HG02840 (cell line): ENCODE results near the gene ST6GALNAC1.
"Not testable (repeated sequence)": the region's sequence is repeated elsewhere in the genome, so short reads cannot be mapped to it uniquely, and the experiment has no call there.

Source experiments
- ATAC-seq: cut with Tn5 transposase; IDR thresholded peaks from one replicate; pipeline ENCODE4 v1.9.1; 2021; ENCODE audit warnings: mild to moderate bottlenecking, moderate library complexity, moderate number of reproducible peaks; ENCODE audit not compliant: unreplicated experiment, low FRiP score

The ST6GALNAC1 gene

DNA sequence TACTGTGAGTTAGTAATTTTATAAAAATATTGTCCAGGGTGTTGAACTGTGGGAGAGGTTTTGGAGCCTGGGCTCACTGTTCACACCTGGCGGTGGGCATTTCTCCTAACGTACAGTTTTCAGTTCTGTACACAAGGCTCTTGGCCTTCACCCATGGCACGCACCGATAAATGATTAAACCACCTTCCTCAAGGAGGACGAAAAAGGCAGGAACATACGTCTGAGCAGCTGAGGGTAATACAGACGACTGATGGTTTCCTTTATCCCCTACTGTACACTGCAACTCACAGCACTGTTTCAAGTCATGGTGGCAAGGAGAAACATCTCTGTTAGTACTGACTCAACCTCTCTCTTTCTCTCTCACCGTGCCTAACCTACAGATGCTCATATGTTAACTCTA lies 1.4 kb upstream of the ST6GALNAC1 start:
- ATAC-seq: no peak

GRCh38 chr17:76642994-76643393 lies 563 bp downstream of the ST6GALNAC1 start:
- no peak for ATAC-seq

DNA sequence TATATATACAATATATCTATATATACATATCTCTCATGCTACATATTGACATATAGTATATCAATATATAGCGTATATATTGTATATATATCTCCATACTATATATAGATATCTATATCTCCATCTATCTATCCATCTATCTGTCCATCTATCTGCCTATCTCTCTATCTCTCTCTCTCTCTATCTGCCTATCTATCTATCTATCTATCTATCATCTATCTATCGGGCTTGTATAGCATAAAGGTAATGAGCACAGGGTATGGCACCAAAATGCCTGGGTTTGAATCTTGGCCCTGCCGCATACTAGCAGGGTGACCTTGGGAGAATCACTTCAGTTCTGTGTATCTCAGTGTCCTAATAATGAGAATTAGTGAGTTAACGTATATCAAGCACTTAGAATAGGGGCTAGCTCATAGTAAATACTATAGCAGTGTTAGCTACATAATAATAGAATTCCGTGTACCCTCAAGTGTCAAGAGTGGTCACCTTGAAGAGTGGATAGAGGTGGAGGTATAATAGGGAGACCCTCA lies 1.5 kb downstream of the ST6GALNAC1 start:
- no peak for ATAC-seq

- no peak for ATAC-seq
Observed at GRCh38 chr17:76641501-76641900, 2.1 kb downstream of the ST6GALNAC1 start.

- ATAC-seq: no peak
Observed at GRCh38 chr17:76640550-76641380, 2.8 kb downstream of the ST6GALNAC1 start.

GRCh38 chr17:76638263-76638662 lies 5.3 kb downstream of the ST6GALNAC1 start:
- ATAC-seq: no peak

GRCh38 chr17:76636486-76637206 lies 6.9 kb downstream of the ST6GALNAC1 start:
- ATAC-seq: not testable (repeated sequence)

DNA sequence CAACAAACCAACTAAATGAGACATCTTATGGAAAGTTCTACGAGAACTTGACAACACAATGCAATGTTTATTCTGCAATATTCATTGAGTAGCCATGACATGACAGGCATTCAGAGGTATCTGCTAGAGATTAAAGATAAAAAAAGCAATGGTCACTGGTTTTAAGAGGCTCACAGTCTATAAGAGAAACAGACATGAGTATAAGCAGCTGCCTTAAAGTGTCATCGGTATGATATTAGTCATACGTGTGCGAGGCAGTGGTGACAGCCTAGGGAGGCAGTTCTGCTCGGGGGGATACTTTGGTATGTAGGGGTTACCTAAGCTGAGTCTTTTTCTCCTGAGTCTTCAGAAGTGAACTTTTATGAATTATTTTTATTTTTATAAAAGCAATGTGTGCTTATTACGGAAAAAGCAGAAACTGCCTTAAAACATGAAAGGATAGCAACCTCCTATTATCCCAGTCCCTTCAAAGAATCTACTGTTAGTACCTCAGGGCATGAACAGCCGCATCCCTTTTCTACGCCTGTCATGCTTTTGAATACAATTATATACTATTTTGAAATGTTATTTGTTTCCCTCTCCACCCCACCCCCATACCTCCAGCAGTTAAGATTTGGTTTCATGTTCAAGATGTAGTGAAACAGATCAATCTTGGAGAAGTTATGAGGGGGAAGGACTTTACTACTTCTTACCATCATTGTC lies 7.7 kb downstream of the ST6GALNAC1 start:
- ATAC-seq: no peak

GRCh38 chr17:76635039-76635438 lies 8.5 kb downstream of the ST6GALNAC1 start:
- no peak for ATAC-seq

GRCh38 chr17:76633628-76634328 lies 9.8 kb downstream of the ST6GALNAC1 start:
- ATAC-seq: no peak

DNA sequence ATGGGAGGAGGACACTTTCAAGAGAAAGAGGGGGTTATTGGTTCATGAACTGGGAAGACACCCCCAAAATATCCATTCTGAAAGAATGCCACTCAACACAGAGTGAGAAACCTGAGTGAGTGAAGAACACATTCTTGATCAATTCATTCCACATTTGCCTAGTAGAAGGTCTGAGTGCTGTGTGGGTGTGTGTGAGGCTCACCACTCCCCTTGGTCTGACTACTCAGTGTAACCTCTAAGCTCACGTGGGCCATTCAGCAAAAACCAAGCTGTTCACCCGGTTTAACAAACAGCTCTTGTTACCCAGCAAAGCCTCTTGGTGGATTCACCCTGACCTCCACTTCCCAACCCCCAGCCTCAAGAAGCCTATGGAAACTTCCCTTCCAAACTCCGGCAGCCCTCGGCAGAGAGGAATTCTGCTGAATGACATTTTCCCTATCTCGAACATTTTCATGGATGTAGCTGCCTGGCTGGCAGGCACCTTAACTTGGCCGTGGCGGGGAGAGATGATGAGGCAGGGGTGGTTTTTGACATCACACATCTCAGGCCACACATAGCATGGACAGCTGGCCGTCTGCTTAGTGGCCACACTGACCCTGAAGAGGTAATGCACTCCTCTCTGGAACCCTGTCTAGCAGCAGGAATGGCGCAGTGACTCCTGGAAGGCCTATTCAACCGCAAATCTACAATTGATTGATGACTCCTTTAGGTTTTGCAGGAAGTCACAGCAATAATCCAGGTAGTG lies 11.6 kb downstream of the ST6GALNAC1 start:
- no peak for ATAC-seq

DNA sequence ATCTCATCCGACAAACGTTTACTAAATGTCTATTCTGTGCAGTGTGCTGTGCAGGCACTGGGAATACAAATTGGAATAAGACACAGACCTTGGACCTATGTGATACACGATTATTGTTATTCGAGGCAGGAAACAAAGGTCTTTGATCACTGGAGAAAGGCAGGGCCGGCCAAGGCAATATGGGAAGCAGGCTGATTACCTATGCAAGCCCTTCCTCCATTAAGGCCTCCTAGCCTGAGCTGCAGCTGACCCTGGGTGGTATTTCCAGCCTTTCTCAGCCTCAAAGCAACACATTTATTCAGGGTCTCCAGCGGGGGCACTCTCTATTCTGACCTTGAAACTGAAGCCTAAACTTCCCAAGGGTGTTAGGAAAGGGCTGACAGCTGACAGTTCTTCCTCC lies 13.4 kb downstream of the ST6GALNAC1 start:
- ATAC-seq: no peak

GRCh38 chr17:76627510-76627909 lies 16.0 kb downstream of the ST6GALNAC1 start:
- ATAC-seq: no peak

GRCh38 chr17:76626442-76626841 lies 17.1 kb downstream of the ST6GALNAC1 start:
- ATAC-seq: no peak

- no peak for ATAC-seq
Observed at GRCh38 chr17:76625496-76625895, 18.1 kb downstream of the ST6GALNAC1 start.

DNA sequence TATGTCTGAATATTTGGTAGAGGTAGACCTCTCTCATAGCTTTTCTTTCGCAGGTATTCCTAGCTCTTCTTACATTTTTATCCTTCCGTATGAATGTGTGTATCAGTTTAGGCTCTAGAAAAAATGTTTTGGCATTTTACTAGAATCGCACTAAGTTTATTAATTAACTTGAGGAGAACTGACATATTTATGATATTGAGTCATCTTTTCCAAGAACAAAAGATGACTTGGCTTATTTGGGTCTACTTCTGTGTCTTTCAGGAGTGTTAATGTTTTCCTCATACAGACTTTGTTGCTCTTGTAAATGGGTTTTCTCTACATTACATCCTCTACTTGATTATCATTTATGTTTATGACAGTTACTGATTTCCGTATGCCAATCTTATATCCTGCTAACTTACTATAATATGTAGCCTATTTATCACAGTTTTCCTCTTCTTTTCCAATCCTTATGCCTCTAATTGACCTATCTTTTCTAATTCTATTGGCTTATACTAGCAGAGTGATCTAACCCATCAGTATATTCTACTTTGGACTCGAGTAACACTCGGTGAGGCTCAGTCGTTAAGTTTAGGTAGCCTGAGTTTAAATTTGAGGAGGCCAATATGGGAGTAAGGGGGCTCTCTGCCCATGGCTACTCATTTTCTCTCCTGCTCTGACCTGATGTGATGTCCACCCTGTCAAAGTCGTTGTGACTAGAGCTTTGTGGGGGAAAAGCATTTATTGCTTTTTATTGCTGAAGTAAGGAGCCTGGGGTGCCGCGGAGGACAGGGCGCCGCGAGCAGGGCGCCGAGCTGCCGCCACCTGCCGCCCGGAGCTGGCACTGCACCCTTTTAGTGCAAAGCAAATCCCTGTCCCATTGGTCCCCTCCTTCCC lies 20.0 kb downstream of the ST6GALNAC1 start:
- no peak for ATAC-seq

GRCh38 chr17:76617838-76618237 lies 25.7 kb downstream of the ST6GALNAC1 start:
- no peak for ATAC-seq

GRCh38 chr17:76614912-76615617 lies 28.5 kb downstream of the ST6GALNAC1 start:
- no peak for ATAC-seq
